Mesothelial cell of epicardium (in vitro differentiated cells): ENCODE data around the gene OS9. TPM values are rescaled to one million over a fixed set of nuclear protein-coding genes. Genes with fewer than 3 reads are reported as not detected.

Experiments
- DNase-seq, 2 experiments: peaks; one replicate each; pipeline ENCODE4 v3.0.0; 2021; ENCODE audit warnings: low spot score in 2 of 2; ENCODE audit not compliant: unreplicated experiment in 2 of 2
- H3K27ac Mint-ChIP-seq: 2 replicates; pipeline ENCODE4 v1.8.0; 2021; ENCODE audit warnings: mixed read lengths
- H3K27me3 Mint-ChIP-seq: 2 replicates; pipeline ENCODE4 v1.8.0; 2021; ENCODE audit warnings: low read depth, mixed read lengths
- H3K36me3 Mint-ChIP-seq: 2 replicates; pipeline ENCODE4 v1.8.0; 2021; ENCODE audit warnings: mixed read lengths
- H3K4me1 Mint-ChIP-seq: 2 replicates; pipeline ENCODE4 v1.8.0; 2021; ENCODE audit warnings: mixed read lengths
- H3K4me3 Mint-ChIP-seq: 2 replicates; pipeline ENCODE4 v1.8.0; 2021; ENCODE audit warnings: mild to moderate bottlenecking, moderate library complexity, mixed read lengths
- H3K9me3 Mint-ChIP-seq: 2 replicates; pipeline ENCODE4 v1.8.0; 2021; ENCODE audit warnings: mixed read lengths
- total RNA-seq: library from RNA; stranded (reverse); gene quantifications from 3 replicates; pipeline ENCODE4 v1.2.1, GENCODE V29; 2021
- TF ChIP-seq, protein P1 (sequence below): fragments of 200-600 bp; sonication (generic); IDR thresholded peaks from one replicate; pipeline ENCODE4 v1.5.0; 2021; ENCODE audit warnings: antibody characterized with exemption; ENCODE audit not compliant: unreplicated experiment

Gene OS9
- total RNA-seq, 1 donor from 2014 or later, result 166 TPM

DNA sequence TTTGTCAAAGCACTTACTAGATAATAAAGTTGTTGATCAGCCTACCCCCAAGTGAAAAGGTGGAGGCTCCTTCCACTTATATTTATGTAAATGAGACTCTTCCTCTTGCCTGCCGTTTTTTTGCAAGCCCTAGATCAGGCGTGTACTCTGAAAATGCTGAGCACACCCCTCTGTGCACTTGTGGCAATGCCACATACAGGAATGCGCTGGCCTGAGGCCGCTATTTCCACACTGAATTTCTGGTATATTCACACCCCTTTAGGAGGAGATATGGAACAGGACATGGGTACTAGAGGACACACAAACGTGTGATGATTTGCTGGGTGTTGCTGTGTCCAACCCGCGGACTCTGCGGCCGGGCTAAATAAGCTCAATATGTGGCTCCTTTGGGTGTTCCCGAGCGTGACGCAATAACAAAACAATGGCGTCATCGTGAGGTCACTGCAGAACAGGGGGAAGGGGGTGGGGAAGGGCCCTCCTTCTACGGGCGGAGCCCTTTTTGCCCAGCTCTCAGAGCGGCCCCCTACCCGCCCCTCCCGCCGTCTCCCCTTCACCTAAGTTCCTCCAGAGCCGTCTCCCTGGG lies 50.4 kb downstream of the OS9 start:
- Mint-ChIP-seq H3K36me3 (peaks cover 23% of the 10 kb centered on the region), H3K27me3 (peaks cover 42% of the 10 kb centered on the region), H3K4me1 (peaks cover 17% of the 10 kb centered on the region)

DNA sequence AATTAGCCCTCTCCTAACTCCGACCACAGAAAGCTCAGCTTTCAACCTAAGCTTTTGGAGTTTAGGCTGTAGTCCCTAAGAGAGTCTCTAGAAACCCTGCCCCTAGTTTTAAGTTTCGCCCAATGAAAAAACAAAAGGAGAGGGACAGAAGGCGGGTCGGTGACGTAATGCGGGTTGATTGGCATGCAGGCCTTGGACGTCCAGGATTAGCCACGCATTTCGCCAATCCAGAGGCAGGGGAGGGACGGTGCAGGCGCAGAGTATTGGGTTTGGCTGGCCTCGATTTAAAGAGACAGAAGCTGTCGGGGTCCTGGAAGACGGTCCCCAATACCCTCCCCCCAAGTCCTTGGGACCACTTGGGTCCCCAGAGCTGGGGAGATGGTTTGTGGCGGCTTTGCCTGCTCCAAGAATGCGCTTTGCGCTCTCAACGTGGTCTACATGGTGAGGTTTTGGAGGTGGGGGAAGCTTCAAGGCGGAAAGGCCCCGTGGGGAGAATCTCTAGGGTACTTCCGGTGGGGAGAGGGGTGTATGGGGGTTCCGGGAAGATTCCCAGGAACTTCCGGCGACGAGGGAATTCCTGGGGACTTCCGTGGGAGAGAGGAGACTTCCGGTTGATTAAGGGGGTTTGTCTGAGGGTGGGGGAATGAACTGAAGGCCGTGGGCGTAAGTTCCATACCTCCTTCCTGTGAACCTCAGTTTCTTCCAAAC lies 51.0 kb downstream of the OS9 start, which contains the start of gene TSPAN31:
Gene TSPAN31 (plus strand): TSS at position 263 of the 708 bp plus-strand sequence. CDS start 116 bp downstream, at position 379.
- TF ChIP-seq, protein P1, sequence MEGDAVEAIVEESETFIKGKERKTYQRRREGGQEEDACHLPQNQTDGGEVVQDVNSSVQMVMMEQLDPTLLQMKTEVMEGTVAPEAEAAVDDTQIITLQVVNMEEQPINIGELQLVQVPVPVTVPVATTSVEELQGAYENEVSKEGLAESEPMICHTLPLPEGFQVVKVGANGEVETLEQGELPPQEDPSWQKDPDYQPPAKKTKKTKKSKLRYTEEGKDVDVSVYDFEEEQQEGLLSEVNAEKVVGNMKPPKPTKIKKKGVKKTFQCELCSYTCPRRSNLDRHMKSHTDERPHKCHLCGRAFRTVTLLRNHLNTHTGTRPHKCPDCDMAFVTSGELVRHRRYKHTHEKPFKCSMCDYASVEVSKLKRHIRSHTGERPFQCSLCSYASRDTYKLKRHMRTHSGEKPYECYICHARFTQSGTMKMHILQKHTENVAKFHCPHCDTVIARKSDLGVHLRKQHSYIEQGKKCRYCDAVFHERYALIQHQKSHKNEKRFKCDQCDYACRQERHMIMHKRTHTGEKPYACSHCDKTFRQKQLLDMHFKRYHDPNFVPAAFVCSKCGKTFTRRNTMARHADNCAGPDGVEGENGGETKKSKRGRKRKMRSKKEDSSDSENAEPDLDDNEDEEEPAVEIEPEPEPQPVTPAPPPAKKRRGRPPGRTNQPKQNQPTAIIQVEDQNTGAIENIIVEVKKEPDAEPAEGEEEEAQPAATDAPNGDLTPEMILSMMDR, result no peak
- peak; percentile 91 for DNase-seq
- peaks cover 36% of the 10 kb centered on the region for H3K27me3 Mint-ChIP-seq
- H3K36me3 Mint-ChIP-seq, result peaks cover 24% of the 10 kb centered on the region
- H3K9me3 Mint-ChIP-seq, result no peaks in the 10 kb centered on the region
- H3K4me1 Mint-ChIP-seq, result peaks cover 16% of the 10 kb centered on the region
- H3K4me3 Mint-ChIP-seq, result peak within 1 kb of the TSS; percentile 94
- peak within 1 kb of the TSS; percentile 99 for H3K27ac Mint-ChIP-seq

More for the DNA sequence above, 50.4 kb downstream of the OS9 start:
- Mint-ChIP-seq H3K4me3 (peak overlapping the region; percentile 94), H3K27ac (peak overlapping the region; percentile 99), H3K9me3 (no peaks in the 10 kb centered on the region)
- TF ChIP-seq, protein P1, result no peak
- DNase-seq, result no peak

DNA sequence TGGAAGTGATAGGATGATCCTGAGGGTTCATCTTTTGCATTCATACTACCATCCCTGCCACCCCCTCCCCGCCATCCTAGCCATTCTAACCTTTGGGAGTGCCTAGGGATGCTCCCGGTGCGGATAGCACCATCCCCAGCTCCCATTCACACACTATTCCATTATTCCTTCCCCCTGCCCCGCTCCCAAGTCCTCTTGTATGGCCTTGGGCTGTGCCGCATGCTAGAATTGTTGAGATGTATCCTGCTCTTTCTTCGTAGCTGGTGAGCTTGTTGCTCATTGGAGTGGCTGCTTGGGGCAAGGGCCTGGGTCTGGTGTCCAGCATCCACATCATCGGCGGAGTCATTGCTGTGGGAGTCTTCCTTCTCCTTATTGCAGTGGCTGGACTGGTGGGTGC lies 51.6 kb downstream of the OS9 start:
- DNase-seq, result no peak
- Mint-ChIP-seq H3K9me3 (no peaks in the 10 kb centered on the region), H3K27ac (peak overlapping the region; percentile 99), H3K36me3 (peaks cover 29% of the 10 kb centered on the region), H3K4me3 (peak overlapping the region; percentile 94), H3K4me1 (peaks cover 16% of the 10 kb centered on the region), H3K27me3 (peaks cover 31% of the 10 kb centered on the region)
- TF ChIP-seq, protein P1, result no peak

DNA sequence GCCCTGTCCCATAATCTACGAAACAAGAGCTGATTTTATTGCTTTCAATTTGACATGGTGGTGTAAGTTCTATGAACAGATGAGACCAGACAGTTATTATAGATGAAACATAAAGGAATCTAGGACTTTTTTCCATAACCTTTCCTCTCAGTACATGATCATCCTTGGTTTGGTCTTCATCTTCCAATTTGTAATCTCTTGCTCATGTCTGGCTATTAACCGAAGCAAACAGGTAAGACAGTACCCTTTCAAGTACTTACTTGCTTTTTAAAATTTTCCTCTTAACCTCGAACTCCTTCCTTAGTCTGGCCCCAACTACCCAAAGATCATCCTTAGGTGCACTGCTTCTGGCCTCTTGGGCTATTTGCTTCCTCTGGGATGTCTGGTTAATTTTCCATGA lies 52.1 kb downstream of the OS9 start:
- Mint-ChIP-seq H3K4me3 (peak overlapping the region; percentile 94), H3K27ac (peak overlapping the region; percentile 99), H3K4me1 (peaks cover 22% of the 10 kb centered on the region), H3K36me3 (peaks cover 34% of the 10 kb centered on the region), H3K27me3 (peaks cover 26% of the 10 kb centered on the region), H3K9me3 (no peaks in the 10 kb centered on the region)
- TF ChIP-seq, protein P1, result no peak
- no peak for DNase-seq

DNA sequence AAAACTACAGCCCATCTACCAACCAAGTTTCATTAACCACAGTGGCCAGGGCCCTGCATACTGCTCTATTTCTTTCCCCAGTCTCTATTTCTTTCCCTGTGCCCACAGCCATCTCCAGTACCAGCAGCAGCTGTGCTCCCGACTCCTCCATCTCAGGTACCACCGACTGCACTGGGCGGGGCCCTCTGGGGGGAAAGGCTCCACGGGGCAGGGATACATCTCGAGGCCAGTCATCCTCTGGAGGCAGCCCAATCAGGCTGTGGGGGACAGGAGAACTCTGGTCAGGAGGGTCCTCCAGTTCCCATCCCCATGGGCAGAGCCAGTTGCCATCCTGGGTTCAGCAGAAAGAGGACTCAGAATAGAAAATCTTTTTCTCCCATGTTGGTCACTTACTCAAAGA lies 55.1 kb downstream of the OS9 start:
- no peak for DNase-seq
- Mint-ChIP-seq H3K36me3 (peaks cover 38% of the 10 kb centered on the region), H3K4me1 (peaks cover 43% of the 10 kb centered on the region), H3K27ac (no peak overlapping the region), H3K4me3 (no peak overlapping the region), H3K9me3 (no peaks in the 10 kb centered on the region), H3K27me3 (peaks cover 18% of the 10 kb centered on the region)
- TF ChIP-seq, protein P1, result no peak
